ENCODE results near the gene MAP1LC3A. TPM values are rescaled to one million over a fixed set of nuclear protein-coding genes. Genes with fewer than 3 reads are reported as not detected.
A peak's percentile ranks its signal among the peaks of the same experiment; 100 is the strongest.

Gene MAP1LC3A
- total and polyA plus RNA-seq, 8 donors = 11.7 to 98.4 (median 50.4) TPM

DNA sequence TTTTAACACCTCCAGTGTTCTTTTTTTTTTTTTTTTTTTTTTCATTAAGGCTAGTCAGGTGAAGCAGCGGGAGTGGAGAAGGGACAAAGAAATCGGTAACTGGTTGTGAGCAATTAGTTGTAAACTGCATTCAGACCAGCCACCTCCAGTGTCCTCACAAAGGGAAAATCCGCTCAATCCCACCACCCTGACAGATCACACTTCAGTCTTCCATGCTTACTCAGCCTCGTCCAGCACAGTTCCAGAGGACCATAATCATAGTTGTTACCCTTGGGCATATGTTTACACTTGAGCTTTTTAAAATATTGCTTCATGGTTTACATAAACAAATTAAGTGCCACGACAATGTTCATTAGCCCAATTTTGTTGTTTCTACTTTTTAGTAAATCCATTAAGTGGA lies 32.1 kb upstream of the MAP1LC3A start:
- DNase-seq = no peak
- Histone ChIP-seq H3K27me3 (no peaks in the 10 kb centered on the region), H3K27ac (peak overlapping the region; percentile 42 to 84 (median 79)), H3K9me3 (no peaks in the 10 kb centered on the region), H3K4me3 (no peak overlapping the region), H3K36me3 (peaks cover 26 to 59% (median 53%) of the 10 kb centered on the region in 4 donors), H3K4me1 (peaks cover 56 to 95% (median 76%) of the 10 kb centered on the region in 4 donors)
- intact Hi-C loops (cut with DNase I; ENCODE audit: low total_unique reads) = no loop called here
- WGBS, 5 donors = 62 to 75% (median 72%) methylated on average over 5 of the region's 5 CpGs
- TF ChIP-seq, protein P1, sequence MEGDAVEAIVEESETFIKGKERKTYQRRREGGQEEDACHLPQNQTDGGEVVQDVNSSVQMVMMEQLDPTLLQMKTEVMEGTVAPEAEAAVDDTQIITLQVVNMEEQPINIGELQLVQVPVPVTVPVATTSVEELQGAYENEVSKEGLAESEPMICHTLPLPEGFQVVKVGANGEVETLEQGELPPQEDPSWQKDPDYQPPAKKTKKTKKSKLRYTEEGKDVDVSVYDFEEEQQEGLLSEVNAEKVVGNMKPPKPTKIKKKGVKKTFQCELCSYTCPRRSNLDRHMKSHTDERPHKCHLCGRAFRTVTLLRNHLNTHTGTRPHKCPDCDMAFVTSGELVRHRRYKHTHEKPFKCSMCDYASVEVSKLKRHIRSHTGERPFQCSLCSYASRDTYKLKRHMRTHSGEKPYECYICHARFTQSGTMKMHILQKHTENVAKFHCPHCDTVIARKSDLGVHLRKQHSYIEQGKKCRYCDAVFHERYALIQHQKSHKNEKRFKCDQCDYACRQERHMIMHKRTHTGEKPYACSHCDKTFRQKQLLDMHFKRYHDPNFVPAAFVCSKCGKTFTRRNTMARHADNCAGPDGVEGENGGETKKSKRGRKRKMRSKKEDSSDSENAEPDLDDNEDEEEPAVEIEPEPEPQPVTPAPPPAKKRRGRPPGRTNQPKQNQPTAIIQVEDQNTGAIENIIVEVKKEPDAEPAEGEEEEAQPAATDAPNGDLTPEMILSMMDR (IDR thresholded peaks at IDR 0.05) = no peak
- TF ChIP-seq POLR2A (IDR thresholded peaks at IDR 0.05) (no peak), EP300 (IDR thresholded peaks at IDR 0.05) (no peak), POLR2AphosphoS5 (IDR thresholded peaks at IDR 0.05) (no peak)

- no peak overlapping the region for H3K4me3 ChIP-seq
- H3K27ac ChIP-seq = peak overlapping the region in 4 of 5 donors; percentile 42 to 84 (median 79)
- no peak for DNase-seq
- H3K27me3 ChIP-seq = no peaks in the 10 kb centered on the region
- H3K4me1 ChIP-seq = peaks cover 55 to 94% (median 76%) of the 10 kb centered on the region in 4 donors
- intact Hi-C loops (cut with DNase I; ENCODE audit: low total_unique reads) = no loop called here
- 86 to 93% (median 92%) methylated on average over 10 of the region's 10 CpGs for WGBS, 5 donors
- H3K9me3 ChIP-seq = no peaks in the 10 kb centered on the region
- TF ChIP-seq POLR2A (IDR thresholded peaks at IDR 0.05) (no peak), EP300 (IDR thresholded peaks at IDR 0.05) (no peak), POLR2AphosphoS5 (IDR thresholded peaks at IDR 0.05) (no peak)
- TF ChIP-seq, protein P1 (IDR thresholded peaks at IDR 0.05) = no peak
- H3K36me3 ChIP-seq = peaks cover 26 to 65% (median 56%) of the 10 kb centered on the region in 4 donors
These were observed 31.5 kb upstream of the MAP1LC3A start for GRCh38 chr20:34527016-34527415.

DNA sequence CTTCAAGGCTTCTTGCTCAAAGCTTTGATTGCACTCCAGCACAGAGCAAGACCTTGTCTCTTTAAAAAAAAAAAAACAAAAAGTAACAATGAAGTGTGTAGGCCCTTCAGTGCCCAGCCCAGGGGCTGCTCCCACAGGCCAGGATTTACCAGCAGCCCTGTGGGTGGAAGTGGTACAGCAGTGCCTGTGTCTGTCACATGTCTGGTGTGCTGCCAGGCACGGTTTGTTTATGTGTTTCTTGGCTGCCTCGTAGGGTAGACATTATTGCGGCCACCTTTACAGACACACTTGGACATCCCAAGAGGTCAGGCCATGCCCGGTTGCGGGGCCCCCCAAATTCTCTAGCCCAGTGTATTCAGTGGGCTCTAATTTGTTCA lies 29.6 kb upstream of the MAP1LC3A start:
- no peak for TF ChIP-seq POLR2A (IDR thresholded peaks at IDR 0.05)
- TF ChIP-seq, protein P1 (IDR thresholded peaks at IDR 0.05) = no peak
- TF ChIP-seq EP300 (IDR thresholded peaks at IDR 0.05) = no peak
- TF ChIP-seq POLR2AphosphoS5 (IDR thresholded peaks at IDR 0.05) = no peak
- peak in 1 of 2 donors; percentile 81 for DNase-seq
- H3K9me3 ChIP-seq = no peaks in the 10 kb centered on the region
- intact Hi-C loops (cut with DNase I; ENCODE audit: low total_unique reads) = no loop called here
- H3K4me3 ChIP-seq = no peak overlapping the region
- H3K4me1 ChIP-seq = peaks cover 38 to 87% (median 61%) of the 10 kb centered on the region in 4 donors
- H3K36me3 ChIP-seq = peaks cover 35 to 74% (median 72%) of the 10 kb centered on the region in 4 donors
- 25 to 54% (median 46%) methylated on average over 5 of the region's 5 CpGs for WGBS, 5 donors
- H3K27ac ChIP-seq = peak overlapping the region in 2 of 5 donors; percentile 9 to 11
- no peaks in the 10 kb centered on the region for H3K27me3 ChIP-seq

DNA sequence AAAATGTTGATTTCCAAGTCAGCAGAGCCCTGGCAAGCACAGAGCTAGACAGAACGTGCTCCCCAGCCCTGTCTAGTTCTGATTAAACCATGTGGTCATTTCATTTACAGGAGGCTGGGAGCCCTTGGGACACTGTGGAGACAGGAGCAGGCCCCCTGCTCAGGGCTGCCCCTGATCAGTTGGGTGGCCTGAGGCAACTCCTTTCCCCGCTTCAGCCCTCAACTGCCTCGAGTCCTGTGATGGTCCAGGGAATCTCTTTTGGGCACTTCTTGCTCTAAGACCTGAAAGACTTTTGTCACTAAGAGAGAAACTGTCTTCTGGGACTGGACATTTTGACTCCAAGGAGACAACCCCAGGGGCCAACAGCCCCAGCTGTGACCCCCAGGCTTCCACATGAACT lies 28.8 kb upstream of the MAP1LC3A start:
- TF ChIP-seq, protein P1 (IDR thresholded peaks at IDR 0.05) = no peak
- TF ChIP-seq POLR2AphosphoS5 (IDR thresholded peaks at IDR 0.05) (no peak), EP300 (IDR thresholded peaks at IDR 0.05) (no peak), POLR2A (IDR thresholded peaks at IDR 0.05) (no peak)
- Histone ChIP-seq H3K36me3 (peaks cover 44 to 82% (median 79%) of the 10 kb centered on the region in 4 donors), H3K9me3 (no peaks in the 10 kb centered on the region), H3K4me3 (no peak overlapping the region), H3K4me1 (peaks cover 32 to 79% (median 55%) of the 10 kb centered on the region in 4 donors), H3K27ac (peak overlapping the region in 2 of 5 donors; percentile 9 to 14), H3K27me3 (no peaks in the 10 kb centered on the region)
- WGBS, 5 donors = 70 to 86% (median 79%) methylated on average over 3 of the region's 3 CpGs
- intact Hi-C loops (cut with DNase I; ENCODE audit: low total_unique reads) = no loop called here
- no peak for DNase-seq

Measured in stomach (tissue), 9 donors.